ENCODE measurements around the gene WEE1.

GRCh38 chr11:9569588-9570164 lies 3.8 kb upstream of the WEE1 start:
- TF ChIP-seq NFXL1 (IDR thresholded peaks at IDR 0.05; ENCODE audit: borderline replicate concordance) (no peak), CTCF (IDR thresholded peaks at IDR 0.05 in 2 of 3, conservative IDR thresholded peaks at IDR 0.05 in 1 of 3; ENCODE audit: control insufficient read depth in 2 of 3, extremely low read depth in 1 of 3, insufficient read depth in 1 of 3, low read depth in 3 of 3, low read length in 3 of 3) (no peak), ZBTB4 (CRISPR knock-in tag; IDR thresholded peaks at IDR 0.05) (no peak), POLR2A (IDR thresholded peaks at IDR 0.05; ENCODE audit: low read depth, low read length) (no peak), JUND (IDR thresholded peaks at IDR 0.05; ENCODE audit: low read depth, low read length) (no peak), MEF2A (IDR thresholded peaks at IDR 0.05; ENCODE audit: insufficient read depth, low read depth, low read length) (no peak), RFX5 (IDR thresholded peaks at IDR 0.05; ENCODE audit: low read depth, low read length) (no peak), SRF (IDR thresholded peaks at IDR 0.05; ENCODE audit: low read depth in 2 of 2, low read length in 2 of 2) (no peak)
- TF ChIP-seq, protein P1, sequence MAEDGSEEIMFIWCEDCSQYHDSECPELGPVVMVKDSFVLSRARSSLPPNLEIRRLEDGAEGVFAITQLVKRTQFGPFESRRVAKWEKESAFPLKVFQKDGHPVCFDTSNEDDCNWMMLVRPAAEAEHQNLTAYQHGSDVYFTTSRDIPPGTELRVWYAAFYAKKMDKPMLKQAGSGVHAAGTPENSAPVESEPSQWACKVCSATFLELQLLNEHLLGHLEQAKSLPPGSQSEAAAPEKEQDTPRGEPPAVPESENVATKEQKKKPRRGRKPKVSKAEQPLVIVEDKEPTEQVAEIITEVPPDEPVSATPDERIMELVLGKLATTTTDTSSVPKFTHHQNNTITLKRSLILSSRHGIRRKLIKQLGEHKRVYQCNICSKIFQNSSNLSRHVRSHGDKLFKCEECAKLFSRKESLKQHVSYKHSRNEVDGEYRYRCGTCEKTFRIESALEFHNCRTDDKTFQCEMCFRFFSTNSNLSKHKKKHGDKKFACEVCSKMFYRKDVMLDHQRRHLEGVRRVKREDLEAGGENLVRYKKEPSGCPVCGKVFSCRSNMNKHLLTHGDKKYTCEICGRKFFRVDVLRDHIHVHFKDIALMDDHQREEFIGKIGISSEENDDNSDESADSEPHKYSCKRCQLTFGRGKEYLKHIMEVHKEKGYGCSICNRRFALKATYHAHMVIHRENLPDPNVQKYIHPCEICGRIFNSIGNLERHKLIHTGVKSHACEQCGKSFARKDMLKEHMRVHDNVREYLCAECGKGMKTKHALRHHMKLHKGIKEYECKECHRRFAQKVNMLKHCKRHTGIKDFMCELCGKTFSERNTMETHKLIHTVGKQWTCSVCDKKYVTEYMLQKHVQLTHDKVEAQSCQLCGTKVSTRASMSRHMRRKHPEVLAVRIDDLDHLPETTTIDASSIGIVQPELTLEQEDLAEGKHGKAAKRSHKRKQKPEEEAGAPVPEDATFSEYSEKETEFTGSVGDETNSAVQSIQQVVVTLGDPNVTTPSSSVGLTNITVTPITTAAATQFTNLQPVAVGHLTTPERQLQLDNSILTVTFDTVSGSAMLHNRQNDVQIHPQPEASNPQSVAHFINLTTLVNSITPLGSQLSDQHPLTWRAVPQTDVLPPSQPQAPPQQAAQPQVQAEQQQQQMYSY (CRISPR knock-in tag; IDR thresholded peaks at IDR 0.05), result no peak

All from GM12878 (cell line).